GM10847 (cell line): ENCODE measurements around the gene PF4V1.

Source experiments
- POLR2A ChIP-seq: IDR thresholded peaks from 2 replicates; pipeline ENCODE4 v1.6.1; 2011; ENCODE audit not compliant: insufficient read length; ENCODE audit errors: extremely low read depth

The PF4V1 gene

DNA sequence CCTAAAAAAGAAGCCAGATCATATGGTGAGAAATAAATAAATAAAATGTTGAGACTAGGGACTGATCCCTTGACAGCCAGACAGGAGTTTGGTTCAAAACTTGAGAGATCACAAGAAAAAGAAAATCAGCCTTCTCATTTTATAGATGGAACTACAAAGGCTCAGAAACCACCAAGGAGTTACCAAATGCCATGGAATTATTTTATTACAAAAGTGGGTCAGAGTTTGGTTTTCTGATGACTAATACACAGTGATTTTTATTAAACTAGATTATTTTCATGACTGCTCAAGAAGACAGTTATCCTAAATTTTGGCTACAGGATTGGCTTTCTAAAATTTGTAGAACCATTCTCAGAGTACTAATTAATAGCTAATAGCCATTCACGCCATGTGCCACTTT lies 22.3 kb downstream of the PF4V1 start:
- no peak for TF ChIP-seq POLR2A

DNA sequence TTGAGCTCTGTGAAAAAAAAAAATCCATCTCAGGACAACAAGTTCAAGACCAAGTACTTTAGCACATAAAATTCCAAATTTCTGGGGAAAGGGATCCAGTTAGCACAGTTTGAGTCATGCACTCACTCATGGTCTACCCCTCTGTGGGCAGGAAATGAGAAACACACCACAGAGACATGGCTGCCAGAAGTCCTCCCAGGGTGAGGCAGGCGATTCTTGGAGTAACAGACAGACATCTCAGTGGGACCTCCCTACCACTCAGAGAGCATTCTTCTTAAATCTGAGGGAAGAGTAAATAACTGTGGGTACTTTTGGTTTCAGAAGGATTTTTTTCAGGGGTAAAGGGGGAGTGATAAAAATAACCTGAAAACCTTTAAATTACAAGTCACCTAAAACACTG lies 30.2 kb downstream of the PF4V1 start:
- no peak for TF ChIP-seq POLR2A

DNA sequence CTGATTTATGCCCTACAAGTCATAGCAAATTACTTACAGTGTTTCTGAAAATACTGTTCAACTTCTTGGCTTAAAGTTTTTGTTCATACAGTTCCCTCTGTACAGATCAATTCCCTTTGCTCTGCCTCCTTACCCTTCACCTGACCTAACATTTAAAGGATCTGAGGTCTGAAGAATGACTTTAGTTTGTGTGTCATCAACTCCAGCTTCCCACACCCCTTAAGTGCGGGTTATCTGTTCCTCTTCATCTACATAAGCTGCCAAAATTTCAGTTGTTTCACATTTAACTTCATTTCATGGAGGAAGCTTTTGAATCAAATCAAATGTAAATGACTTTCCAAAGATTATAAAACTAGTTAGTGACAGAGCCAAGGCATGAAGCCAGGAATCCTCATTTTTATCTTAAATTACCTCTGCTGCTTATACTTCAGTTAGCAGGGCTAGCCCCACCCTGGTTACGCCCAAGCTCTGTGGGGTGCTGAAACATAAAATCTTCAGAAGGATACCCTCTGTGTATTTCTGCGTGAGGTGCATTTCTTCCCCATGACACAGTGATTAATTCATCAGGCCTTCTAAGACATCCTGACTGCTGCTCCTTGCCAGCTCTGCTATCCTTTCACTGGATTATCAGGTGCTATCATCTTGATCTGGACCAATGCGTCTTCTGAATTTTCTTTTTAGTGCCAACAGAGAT lies 32.6 kb downstream of the PF4V1 start:
- no peak for TF ChIP-seq POLR2A

DNA sequence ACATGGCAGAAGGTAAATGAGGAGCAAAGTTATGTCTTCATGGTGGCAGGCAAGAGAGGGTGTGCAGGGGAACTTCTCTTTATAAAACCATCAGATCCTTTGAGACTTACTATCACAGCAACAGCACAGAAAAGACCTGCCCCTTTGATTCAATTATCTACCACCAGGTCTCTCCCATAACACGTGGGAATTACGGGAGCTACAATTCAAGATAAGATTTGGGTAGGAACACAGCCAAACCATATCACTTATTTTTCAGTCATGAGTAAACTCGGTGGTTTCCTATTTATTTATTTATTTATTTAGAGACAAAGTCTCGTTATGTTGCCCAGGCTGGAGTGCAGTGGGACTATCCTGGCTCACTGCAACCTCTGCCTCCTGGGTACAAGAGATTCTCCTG lies 38.2 kb downstream of the PF4V1 start:
- TF ChIP-seq POLR2A, result no peak

DNA sequence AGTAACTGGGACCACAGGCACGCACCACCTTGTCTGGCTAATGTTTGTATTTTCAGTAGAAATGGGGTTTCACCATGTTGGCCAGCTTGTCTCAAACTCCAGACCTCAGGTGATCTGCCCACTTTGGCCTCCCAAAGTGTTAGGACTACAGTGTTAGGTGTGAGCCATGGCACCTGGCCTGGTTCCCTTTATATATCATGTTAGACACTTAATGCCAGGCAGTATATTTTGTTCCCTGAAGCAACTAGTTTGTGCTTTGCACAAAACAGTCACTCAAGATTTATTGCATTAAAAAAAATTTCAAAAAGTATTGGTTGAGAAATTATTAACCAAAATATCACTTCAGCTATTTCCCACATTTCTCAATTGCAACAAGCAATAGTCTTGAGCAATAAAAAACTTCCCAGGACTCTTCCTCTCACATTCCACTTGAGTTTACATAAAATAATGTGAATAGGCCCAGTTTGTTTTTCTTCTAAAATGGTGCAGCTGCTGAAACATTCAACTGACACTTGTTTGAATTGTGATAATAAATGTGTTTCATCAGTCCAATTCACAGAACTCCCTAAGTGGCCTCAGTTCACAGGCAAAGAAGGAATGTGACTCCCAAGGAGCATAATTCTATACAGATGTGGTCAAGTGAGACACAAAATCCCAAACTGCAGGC lies 38.8 kb downstream of the PF4V1 start:
- no peak for TF ChIP-seq POLR2A

DNA sequence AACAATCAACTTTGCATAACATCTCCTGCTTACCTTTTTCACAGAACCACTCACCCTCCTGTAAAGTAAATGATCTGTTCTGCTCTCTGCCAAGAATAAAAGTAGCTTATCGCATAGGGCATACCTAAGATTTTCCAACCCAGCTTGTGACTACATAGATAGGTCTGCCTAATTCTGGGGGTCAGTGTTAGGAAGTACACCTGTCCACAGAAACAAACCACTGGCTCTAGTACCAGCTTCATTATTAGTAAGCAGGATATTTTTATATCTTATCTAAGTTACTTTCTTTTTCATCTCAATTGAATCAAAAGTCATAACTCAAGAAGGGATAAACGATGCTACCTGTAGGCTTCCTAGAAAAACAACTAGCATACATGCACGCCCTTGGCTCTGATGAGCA lies 39.9 kb downstream of the PF4V1 start:
- no peak for TF ChIP-seq POLR2A

DNA sequence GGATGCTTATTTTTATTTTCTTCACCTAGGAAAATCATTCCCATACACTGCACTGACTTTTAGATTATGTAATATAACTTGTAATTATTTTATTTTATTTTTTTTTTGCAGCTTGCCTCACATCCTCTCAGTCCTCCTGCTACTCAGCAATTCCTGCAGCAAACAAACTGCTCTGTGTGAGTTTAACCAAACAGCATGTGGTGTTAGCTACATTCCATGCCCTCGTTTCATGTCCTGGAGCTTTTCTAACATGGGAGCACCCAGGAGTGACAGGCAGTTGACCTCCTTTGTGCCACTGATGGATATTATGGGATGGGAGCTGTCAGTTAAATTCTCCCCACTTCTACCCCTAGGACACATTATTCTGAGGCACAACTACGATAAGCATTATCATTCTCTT lies 40.9 kb downstream of the PF4V1 start:
- no peak for TF ChIP-seq POLR2A

DNA sequence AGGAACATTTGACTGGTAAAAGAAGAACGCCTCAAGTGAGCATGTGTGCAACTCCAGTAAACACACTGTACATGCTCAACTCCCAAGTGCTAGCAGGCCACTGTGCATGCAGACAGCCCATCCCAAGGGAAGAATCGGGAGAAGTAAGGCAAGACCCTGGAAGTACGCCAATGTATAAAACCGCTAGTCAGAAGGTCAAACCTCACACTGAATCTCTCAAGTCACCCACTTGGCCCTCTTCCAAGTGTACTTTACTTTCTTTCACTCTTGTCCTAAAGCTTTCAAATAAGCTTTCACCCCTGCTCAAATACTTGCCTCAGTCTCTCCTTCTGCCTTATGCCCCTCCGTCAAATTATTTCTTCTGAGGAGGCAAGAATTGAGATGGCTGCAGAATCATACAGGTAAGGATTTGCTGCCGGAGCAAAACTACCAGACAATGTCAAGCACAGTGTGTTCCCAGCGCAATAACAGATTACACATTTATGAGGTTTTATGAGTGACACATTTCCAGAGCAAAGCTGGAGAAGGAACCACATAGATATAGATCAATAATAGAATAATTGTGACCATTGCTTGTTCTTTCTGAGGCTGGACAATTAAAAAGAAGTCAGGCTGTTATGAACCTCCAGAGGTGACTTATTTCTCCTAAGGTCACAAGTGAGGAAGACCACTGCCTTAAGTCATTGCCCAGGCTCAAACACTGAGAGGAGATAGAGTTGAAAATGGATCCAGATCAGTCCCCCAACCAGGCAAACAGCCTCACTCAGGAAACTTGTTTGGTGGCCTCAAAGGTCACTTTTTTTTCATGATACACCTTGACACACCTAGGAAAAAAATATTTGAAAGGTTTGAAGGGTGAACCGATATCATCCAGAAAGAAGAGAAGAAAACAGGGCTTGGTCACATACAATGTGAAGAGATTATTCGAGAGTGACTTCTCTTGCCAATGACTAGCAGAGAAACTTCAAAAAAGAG lies 42.4 kb downstream of the PF4V1 start:
- no peak for TF ChIP-seq POLR2A

DNA sequence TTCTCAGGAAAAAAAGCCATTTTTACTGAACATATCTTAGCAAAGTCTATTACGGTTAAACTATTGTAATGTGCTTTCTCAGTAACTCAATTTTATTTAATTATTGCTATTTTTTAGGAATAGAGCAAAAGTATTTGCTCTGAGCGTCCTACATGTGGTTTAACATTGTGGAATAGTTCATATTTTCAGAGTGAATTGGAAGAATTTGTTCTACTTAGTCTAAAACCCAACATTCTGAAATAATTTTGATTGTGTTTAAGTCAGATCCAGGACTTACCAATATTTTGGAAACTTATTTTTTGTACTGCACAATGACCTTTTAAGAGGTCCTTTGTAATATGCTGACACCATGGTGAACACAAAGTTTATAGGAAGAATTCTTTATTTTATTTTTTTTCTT lies 43.3 kb downstream of the PF4V1 start:
- TF ChIP-seq POLR2A, result no peak

DNA sequence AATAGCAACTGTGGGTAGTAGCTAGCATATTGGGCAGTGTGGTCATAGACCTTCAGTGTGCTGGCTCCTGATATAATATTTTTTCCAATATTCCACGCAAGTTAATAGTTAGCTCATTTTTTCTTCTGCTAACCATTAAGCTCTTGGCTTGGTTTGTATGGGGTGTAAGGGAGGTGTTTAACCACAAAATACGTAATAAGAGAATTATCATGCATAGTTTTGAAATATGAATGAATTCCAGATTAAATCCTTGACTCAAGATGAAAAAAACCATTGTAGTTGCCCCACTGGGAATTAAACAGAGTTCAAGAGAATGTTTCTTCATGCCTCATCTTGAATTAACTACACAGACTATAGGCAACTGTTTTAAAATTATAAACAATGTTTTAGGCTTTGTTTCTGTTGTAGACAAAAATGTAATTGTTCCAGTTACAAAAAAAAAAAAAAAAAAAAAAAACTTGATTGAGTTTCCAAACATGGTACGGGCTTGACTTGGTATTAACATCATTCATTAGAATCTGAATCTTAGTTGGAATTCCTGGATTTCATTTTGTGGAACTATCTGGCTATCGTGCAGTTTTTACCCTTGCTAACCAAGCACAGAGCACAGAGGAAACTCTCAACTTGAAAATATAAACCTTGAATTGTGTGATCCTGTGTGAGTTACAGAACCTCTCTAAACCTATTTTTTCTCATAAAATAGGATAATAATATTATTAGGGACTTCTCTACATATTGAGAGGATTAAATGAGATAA lies 44.5 kb downstream of the PF4V1 start:
- TF ChIP-seq POLR2A, result no peak

DNA sequence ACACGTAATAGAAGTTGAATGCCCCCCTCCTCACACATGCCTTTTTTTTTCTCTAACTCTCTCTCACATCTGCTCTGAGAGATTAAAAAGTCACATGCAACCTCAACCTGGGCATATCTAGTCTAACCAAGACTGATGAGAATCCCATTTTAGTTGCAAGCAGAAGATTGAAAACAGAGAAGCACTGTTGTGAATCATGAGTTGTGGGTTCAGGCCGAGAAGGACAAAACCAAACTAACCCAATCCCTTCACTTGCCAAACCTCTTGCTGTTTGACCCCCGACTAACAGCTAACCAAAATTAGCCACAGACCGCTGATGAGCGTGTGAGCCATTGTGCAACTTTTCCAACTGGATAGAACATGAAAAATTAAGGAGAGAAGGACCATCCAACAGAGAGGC lies 47.9 kb downstream of the PF4V1 start:
- no peak for TF ChIP-seq POLR2A

DNA sequence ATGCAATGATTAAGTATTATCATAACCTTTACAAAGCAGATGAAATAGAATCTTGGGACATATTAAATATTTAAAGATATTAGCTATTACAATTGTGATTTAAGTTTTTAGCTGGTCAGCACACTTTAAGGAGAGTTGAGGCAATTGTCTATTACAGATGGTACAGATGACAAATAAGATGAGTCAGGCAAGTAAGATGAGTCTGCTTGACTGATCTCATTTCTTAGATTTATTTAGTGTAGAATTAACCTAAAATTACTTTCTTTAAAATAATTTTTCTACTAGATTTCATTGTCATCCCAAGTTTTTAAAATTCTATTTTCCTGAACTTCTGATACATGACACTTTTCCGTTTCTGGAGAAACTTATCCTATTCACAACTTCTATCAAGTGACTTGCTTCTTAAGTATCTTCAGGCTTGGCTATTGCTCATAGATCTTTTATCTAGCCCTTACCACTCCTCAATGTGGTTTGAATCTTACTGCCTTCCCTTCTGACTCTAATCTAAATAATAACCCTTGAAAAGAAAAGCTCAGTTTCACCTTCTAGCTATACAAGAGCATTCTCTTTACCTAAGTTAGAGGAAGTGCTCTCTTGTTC lies 49.0 kb downstream of the PF4V1 start:
- no peak for TF ChIP-seq POLR2A

DNA sequence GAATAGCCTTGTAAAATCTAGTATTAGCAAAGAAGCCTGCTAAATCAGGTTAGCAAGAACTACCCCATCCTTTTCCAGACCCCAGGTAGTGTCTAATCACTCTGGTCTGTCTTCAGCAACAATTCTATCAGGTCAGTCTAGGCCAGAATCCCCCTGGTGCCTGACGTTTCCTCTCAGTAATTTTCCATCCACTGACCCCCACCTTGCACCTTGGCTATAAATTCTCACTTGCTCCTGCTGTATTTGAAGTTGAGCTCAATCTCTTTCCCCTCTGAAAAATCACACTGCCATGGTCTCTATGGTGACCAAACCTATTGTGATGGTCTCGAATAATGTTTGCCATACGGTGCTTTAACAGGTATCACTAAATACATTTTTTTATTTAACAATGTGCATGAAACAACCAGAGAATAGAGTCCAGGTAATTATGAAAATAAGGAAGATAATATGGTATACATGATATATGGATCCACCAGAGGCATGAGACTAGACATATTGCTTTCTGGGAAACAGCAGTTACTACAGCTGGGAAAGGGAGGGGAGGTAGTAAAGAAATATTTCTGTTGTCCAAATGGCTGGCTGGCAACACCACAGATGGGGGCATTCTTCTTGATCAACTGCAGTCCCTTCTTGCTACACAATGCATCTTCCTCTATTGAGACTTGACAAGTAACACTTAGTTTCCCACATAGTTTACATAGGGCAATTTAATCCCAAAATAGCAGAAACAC lies 49.9 kb downstream of the PF4V1 start:
- TF ChIP-seq POLR2A, result no peak
